ENCODE results near the gene CCDC71L.

DNA sequence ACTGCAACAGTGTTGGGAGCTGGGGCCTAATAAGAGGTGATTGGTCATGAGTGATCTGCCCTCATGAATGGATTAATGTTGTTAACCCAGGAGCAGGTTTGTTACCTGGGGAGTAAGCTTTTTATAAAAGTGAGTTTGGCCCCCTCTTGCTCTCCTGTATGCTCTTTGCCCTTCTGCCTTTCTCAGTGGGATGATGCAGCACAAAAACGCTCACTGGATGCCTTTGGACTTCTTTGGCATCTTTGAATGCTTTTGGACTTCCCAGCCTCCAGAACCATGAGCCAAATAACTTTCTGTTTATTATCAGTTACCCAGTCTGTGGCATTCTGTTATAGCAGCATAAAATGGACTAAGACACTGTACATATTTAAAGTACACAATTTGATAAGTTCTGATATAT is 48.5 kb downstream of the CCDC71L start:
- TF ChIP-seq, protein P1, sequence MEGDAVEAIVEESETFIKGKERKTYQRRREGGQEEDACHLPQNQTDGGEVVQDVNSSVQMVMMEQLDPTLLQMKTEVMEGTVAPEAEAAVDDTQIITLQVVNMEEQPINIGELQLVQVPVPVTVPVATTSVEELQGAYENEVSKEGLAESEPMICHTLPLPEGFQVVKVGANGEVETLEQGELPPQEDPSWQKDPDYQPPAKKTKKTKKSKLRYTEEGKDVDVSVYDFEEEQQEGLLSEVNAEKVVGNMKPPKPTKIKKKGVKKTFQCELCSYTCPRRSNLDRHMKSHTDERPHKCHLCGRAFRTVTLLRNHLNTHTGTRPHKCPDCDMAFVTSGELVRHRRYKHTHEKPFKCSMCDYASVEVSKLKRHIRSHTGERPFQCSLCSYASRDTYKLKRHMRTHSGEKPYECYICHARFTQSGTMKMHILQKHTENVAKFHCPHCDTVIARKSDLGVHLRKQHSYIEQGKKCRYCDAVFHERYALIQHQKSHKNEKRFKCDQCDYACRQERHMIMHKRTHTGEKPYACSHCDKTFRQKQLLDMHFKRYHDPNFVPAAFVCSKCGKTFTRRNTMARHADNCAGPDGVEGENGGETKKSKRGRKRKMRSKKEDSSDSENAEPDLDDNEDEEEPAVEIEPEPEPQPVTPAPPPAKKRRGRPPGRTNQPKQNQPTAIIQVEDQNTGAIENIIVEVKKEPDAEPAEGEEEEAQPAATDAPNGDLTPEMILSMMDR (IDR thresholded peaks at IDR 0.05), result no peak
- no peak for TF ChIP-seq POLR2A (IDR thresholded peaks at IDR 0.05)

Measured in tibial nerve (tissue), 3 donors.